Measurements from ENCODE around the gene ACTA2. TPM values are rescaled to one million over a fixed set of nuclear protein-coding genes. Genes with fewer than 3 reads are reported as not detected.

Gene ACTA2
- total RNA-seq (2021) = 52.2 and 78.4 TPM in 2 replicates
- Bru-seq, nascent RNA = percentile 57 among the genes with signal in this experiment
- percentile 44 among the genes with signal in this experiment for BruChase-seq, experiment 1, labeled RNA remaining after a 2-hour chase
- percentile 47 among the genes with signal in this experiment for BruChase-seq, experiment 2, labeled RNA remaining after a 6-hour chase
- long read RNA-seq, transcript ACTA2-201 (9 exons, 1,349 nt) = major isoform, 13 of 99 reads
- long read RNA-seq, partial matches to known transcripts = 7 of 99 reads
- long read RNA-seq, other reads (novel, unspliced or antisense) = 79 of 99 reads

DNA sequence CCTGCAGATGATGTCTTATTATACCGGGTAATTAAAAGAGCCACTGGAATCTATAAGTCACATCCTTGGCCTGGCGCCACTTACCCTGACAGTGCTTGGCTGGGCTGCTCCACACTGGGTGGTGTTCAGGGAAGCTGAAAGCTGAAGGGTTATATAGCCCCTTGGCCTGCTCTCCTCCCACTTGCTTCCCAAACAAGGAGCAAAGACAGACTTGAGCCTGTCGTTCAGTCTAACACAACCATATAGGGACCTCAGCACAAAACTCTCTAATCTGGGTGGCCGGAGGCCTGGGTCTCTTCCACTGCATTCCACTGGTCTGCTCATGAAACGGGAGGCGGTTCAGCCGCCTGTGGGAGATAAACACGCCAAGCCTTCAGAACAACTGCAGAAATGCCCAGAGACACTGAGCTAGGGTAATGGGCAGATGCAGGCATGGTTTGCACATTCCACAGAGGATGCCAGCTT, at the start of gene ACTA2:
Gene ACTA2, minus strand, starts transcription at position 127 of the 465 bp plus-strand sequence. CDS start 3,843 bp downstream, outside the sequence.
- H3K36me3 ChIP-seq (ENCODE audit: insufficient read depth, low read length, poor library complexity, severe bottlenecking) = no peaks in the 10 kb centered on the region
- intact Hi-C loops (cut with micrococcal nuclease; ENCODE audit: unreplicated experiment) = no loop called here
- CTCF ChIA-PET = no interaction called here

GRCh38 chr10:89001729-89002072, 49.1 kb upstream of the ACTA2 start:
- ChIA-PET POLR2A (ENCODE audit: low non-redundant PET) (no interaction called here), CTCF (no interaction called here)
- no peak for DNase-seq (ENCODE audit: low spot score)
- no peak for TF ChIP-seq CTCF (conservative IDR thresholded peaks at IDR 0.05; ENCODE audit: low read depth, low read length)
- no peak for TF ChIP-seq EZH2 (IDR thresholded peaks at IDR 0.05; ENCODE audit: borderline replicate concordance, low read depth, low read length, poor library complexity, severe bottlenecking)
- Histone ChIP-seq H3K4me1 (ENCODE audit: insufficient read depth, low read length, poor library complexity, severe bottlenecking) (peaks cover 30% of the 10 kb centered on the region), H3K4me3 (ENCODE audit: low read depth, low read length, poor library complexity, severe bottlenecking) (no peak overlapping the region), H3K27ac (ENCODE audit: low read depth, low read length, poor library complexity, severe bottlenecking) (peak overlapping the region; percentile 41), H3K9me3 (ENCODE audit: low read depth, low read length, poor library complexity, severe bottlenecking) (no peaks in the 10 kb centered on the region), H3K27me3 (replicated peaks; ENCODE audit: insufficient read depth, low read depth, low read length, poor library complexity) (no peaks in the 10 kb centered on the region), H3K36me3 (ENCODE audit: insufficient read depth, low read length, poor library complexity, severe bottlenecking) (peaks cover 24% of the 10 kb centered on the region)
- no TSS peak for BruUV-seq (replicated peaks)
- intact Hi-C loops (cut with micrococcal nuclease; ENCODE audit: unreplicated experiment) = no loop called here

More for the DNA sequence above, at the start of gene ACTA2:
- H3K4me1 ChIP-seq (ENCODE audit: insufficient read depth, low read length, poor library complexity, severe bottlenecking) = peaks cover 57% of the 10 kb centered on the region
- H3K27me3 ChIP-seq (replicated peaks; ENCODE audit: insufficient read depth, low read depth, low read length, poor library complexity) = no peaks in the 10 kb centered on the region
- no peaks in the 10 kb centered on the region for H3K9me3 ChIP-seq (ENCODE audit: low read depth, low read length, poor library complexity, severe bottlenecking)
- no TSS peak for BruUV-seq (replicated peaks)
- TF ChIP-seq EZH2 (IDR thresholded peaks at IDR 0.05; ENCODE audit: borderline replicate concordance, low read depth, low read length, poor library complexity, severe bottlenecking) = no peak
- no peak for TF ChIP-seq CTCF (conservative IDR thresholded peaks at IDR 0.05; ENCODE audit: low read depth, low read length)
- POLR2A ChIA-PET (ENCODE audit: low non-redundant PET) = interaction anchor here (0.6 kb wide), 1 partner anchor 255 kb away, joined by 6 read pairs; no protein-coding TSS in a partner anchor
- peak within 1 kb of the TSS; percentile 99 for H3K27ac ChIP-seq (ENCODE audit: low read depth, low read length, poor library complexity, severe bottlenecking)
- DNase-seq (ENCODE audit: low spot score) = peak; percentile 73
- H3K4me3 ChIP-seq (ENCODE audit: low read depth, low read length, poor library complexity, severe bottlenecking) = peak within 1 kb of the TSS; percentile 17

DNA sequence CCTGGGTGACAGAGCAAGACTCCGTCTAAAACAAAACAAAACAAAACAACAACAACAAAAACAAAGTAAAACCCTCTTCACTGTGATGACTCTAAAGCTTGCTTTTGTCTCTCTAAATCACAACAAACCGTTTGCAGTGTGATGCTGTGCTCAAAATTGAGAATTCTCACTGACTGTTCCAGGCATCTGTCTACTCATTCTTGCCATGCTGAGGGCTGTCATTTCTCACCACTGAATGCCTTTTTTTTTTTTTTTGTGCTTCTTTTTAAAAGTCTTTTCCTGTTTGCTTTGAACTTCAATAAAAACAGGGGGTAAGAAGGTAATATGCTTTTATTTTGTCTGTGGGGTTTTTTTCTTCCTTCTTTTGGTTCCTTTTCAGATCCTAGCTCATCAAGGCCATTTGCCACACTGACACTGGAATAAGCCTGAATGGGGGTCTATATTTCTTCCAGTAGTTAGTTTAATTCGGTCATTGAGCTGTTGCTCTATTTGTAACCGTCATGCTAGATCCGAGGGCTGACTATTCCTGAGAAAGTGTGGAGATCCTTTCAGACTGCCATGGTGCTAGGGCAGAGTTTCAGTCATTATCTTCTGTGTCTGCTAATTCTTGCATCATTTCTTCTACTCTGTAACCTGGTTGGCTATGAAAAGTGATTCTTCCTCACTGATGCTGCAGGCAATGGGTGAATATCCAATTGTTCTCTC, 48.6 kb upstream of the ACTA2 start:
- ChIA-PET CTCF (no interaction called here), POLR2A (ENCODE audit: low non-redundant PET) (no interaction called here)
- peak overlapping the region; percentile 41 for H3K27ac ChIP-seq (ENCODE audit: low read depth, low read length, poor library complexity, severe bottlenecking)

More for the DNA sequence above, 48.6 kb upstream of the ACTA2 start:
- no peaks in the 10 kb centered on the region for H3K9me3 ChIP-seq (ENCODE audit: low read depth, low read length, poor library complexity, severe bottlenecking)
- no peak overlapping the region for H3K4me3 ChIP-seq (ENCODE audit: low read depth, low read length, poor library complexity, severe bottlenecking)
- DNase-seq (ENCODE audit: low spot score) = no peak
- H3K27me3 ChIP-seq (replicated peaks; ENCODE audit: insufficient read depth, low read depth, low read length, poor library complexity) = no peaks in the 10 kb centered on the region
- TF ChIP-seq CTCF (conservative IDR thresholded peaks at IDR 0.05; ENCODE audit: low read depth, low read length) (no peak), EZH2 (IDR thresholded peaks at IDR 0.05; ENCODE audit: borderline replicate concordance, low read depth, low read length, poor library complexity, severe bottlenecking) (no peak)
- no TSS peak for BruUV-seq (replicated peaks)
- H3K36me3 ChIP-seq (ENCODE audit: insufficient read depth, low read length, poor library complexity, severe bottlenecking) = peaks cover 24% of the 10 kb centered on the region
- H3K4me1 ChIP-seq (ENCODE audit: insufficient read depth, low read length, poor library complexity, severe bottlenecking) = peaks cover 30% of the 10 kb centered on the region
- intact Hi-C loops (cut with micrococcal nuclease; ENCODE audit: unreplicated experiment) = no loop called here

Measured in A673 (cell line).